HCT116 (cell line): ENCODE measurements around the gene MAPK7.

Experiments used
- CTCF ChIP-seq, 3 experiments: fragments of 200-600 bp in 1 of 3; sonication (generic) in 1 of 3; IDR thresholded peaks in 2 of 3; conservative IDR thresholded peaks in 1 of 3; 2 replicates each; pipeline ENCODE4 v1.5.1; 2012 to 2017; ENCODE audit warnings: low read depth in 2 of 3, low read length in 2 of 3, antibody characterized with exemption in 1 of 3, borderline replicate concordance in 1 of 3, control low read depth in 1 of 3, mild to moderate bottlenecking in 1 of 3, mixed read lengths in 1 of 3, mixed run types in 1 of 3, moderate library complexity in 1 of 3; ENCODE audit not compliant: insufficient read depth in 1 of 3
- EZH2 ChIP-seq: fragments of 200-600 bp; sonication (generic); IDR thresholded peaks from 2 replicates; pipeline ENCODE4 v1.6.1; 2017; ENCODE audit warnings: antibody characterized with exemption, mixed run types
- JUND ChIP-seq: IDR thresholded peaks from 2 replicates; pipeline ENCODE4 v1.6.1; 2012
- MAX ChIP-seq: IDR thresholded peaks from 2 replicates; pipeline ENCODE4 v1.6.1; 2012
- POLR2A ChIP-seq: IDR thresholded peaks from 2 replicates; pipeline ENCODE4 v1.7.0; 2011; ENCODE audit warnings: borderline replicate concordance; ENCODE audit not compliant: insufficient read depth, insufficient read length; ENCODE audit errors: extremely low read depth
- POLR2AphosphoS5 ChIP-seq: IDR thresholded peaks from 2 replicates; pipeline ENCODE4 v1.6.1; 2011; ENCODE audit warnings: mild to moderate bottlenecking, low read depth, low read length, moderate library complexity
- SIN3A ChIP-seq: IDR thresholded peaks from 2 replicates; pipeline ENCODE4 v1.6.1; 2012; ENCODE audit warnings: low read depth

- TF ChIP-seq CTCF (IDR thresholded peaks at IDR 0.05 in 2 of 3, conservative IDR thresholded peaks at IDR 0.05 in 1 of 3; ENCODE audit: borderline replicate concordance in 1 of 3, insufficient read depth in 1 of 3, low read depth in 2 of 3, low read length in 2 of 3) = no peak
- TF ChIP-seq POLR2A = no peak
- no peak for TF ChIP-seq SIN3A
- no peak for TF ChIP-seq MAX
- TF ChIP-seq POLR2AphosphoS5 = no peak
- TF ChIP-seq JUND = no peak
- no peak for TF ChIP-seq EZH2
These were observed 29.5 kb upstream of the MAPK7 start for GRCh38 chr17:19348806-19349205.
